Loucy (cell line): ENCODE measurements around the gene ARID2.

Experiments
- H2AFZ ChIP-seq: fragments of 200-600 bp; sonication (generic); 2 replicates; pipeline ENCODE4 v1.6.0; 2016; ENCODE audit warnings: antibody characterized with exemption, mild to moderate bottlenecking, low read length, moderate library complexity
- H3F3A ChIP-seq: fragments of 200-600 bp; 2 replicates; pipeline ENCODE4 v1.6.0; 2016; ENCODE audit warnings: antibody characterized with exemption, low read depth, mild to moderate bottlenecking
- H3K27me3 ChIP-seq: fragments of 200-600 bp; sonication (generic); 2 replicates; pipeline ENCODE4 v1.6.1; 2014; ENCODE audit warnings: low read length, mild to moderate bottlenecking; ENCODE audit not compliant: insufficient read depth, poor library complexity, severe bottlenecking
- H3K36me3 ChIP-seq: fragments of 200-600 bp; sonication (generic); 2 replicates; pipeline ENCODE4 v1.6.1; 2016; ENCODE audit warnings: low read length; ENCODE audit not compliant: insufficient read depth
- H3K4me1 ChIP-seq: fragments of 200-600 bp; sonication (generic); 2 replicates; pipeline ENCODE4 v1.5.1; 2014; ENCODE audit warnings: low read length, mild to moderate bottlenecking; ENCODE audit not compliant: insufficient read depth, poor library complexity, severe bottlenecking
- H3K4me2 ChIP-seq: fragments of 200-600 bp; sonication (generic); 2 replicates; pipeline ENCODE4 v1.6.0; 2014; ENCODE audit warnings: antibody characterized with exemption, low read length, low read depth, mild to moderate bottlenecking; ENCODE audit not compliant: poor library complexity, severe bottlenecking
- H3K4me3 ChIP-seq: fragments of 200-600 bp; sonication (generic); 2 replicates; pipeline ENCODE4 v1.5.1; 2014; ENCODE audit warnings: low read length, mild to moderate bottlenecking, mixed read lengths; ENCODE audit not compliant: poor library complexity, severe bottlenecking
- H3K79me2 ChIP-seq: fragments of 200-600 bp; sonication (generic); 2 replicates; pipeline ENCODE4 v1.6.1; 2014; ENCODE audit warnings: low read length; ENCODE audit not compliant: insufficient read depth
- H3K9ac ChIP-seq: fragments of 200-600 bp; sonication (generic); 2 replicates; pipeline ENCODE4 v1.6.0; 2014; ENCODE audit warnings: mild to moderate bottlenecking, low read depth, low read length, moderate library complexity; ENCODE audit not compliant: poor library complexity, severe bottlenecking
- H3K9me2 ChIP-seq: fragments of 200-600 bp; sonication (generic); replicated peaks from 2 replicates; pipeline ENCODE4 v1.6.1; 2016; ENCODE audit warnings: low read depth, low read length, mixed read lengths
- H3K9me3 ChIP-seq: fragments of 200-600 bp; sonication (generic); 2 replicates; pipeline ENCODE4 v1.6.1; 2014; ENCODE audit warnings: mild to moderate bottlenecking, antibody characterized with exemption, low read length, low read depth; ENCODE audit not compliant: insufficient read depth
- H4K20me1 ChIP-seq: fragments of 200-600 bp; sonication (generic); 2 replicates; pipeline ENCODE4 v1.6.0; 2014; ENCODE audit warnings: antibody characterized with exemption, low read length, mild to moderate bottlenecking; ENCODE audit not compliant: insufficient read depth, poor library complexity, severe bottlenecking
- EZH2phosphoT487 ChIP-seq: fragments of 200-600 bp; IDR thresholded peaks from 2 replicates; pipeline ENCODE4 v1.6.1; 2018; ENCODE audit warnings: antibody characterized with exemption, mild to moderate bottlenecking, moderate library complexity, borderline replicate concordance
- TF ChIP-seq, protein P1 (sequence below): fragments of 200-600 bp; sonication (generic); conservative IDR thresholded peaks from 2 replicates; pipeline ENCODE4 v1.5.1; 2014; ENCODE audit warnings: mild to moderate bottlenecking, antibody characterized with exemption, low read length

ARID2 gene

DNA sequence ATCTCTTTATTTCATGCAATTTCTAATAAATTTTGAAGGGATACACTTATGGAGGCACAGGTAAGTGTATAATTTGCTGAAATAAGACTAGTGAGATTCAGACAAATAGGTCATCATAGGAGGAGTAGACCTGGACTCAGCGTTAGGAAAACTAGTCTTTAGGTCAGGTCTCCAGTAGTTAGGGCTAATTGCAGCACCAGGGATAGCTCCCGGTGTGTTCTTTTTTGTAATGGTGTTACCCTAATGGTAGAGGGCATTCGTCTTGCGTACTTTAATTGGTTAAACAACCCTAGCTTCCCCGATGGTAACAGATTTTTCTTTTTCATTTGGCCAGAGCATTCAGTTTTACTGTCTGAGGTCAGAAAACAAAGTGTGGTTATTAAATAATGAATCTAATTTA, 64.9 kb downstream of the ARID2 start:
- no peaks in the 10 kb centered on the region for H3K4me1 ChIP-seq

DNA sequence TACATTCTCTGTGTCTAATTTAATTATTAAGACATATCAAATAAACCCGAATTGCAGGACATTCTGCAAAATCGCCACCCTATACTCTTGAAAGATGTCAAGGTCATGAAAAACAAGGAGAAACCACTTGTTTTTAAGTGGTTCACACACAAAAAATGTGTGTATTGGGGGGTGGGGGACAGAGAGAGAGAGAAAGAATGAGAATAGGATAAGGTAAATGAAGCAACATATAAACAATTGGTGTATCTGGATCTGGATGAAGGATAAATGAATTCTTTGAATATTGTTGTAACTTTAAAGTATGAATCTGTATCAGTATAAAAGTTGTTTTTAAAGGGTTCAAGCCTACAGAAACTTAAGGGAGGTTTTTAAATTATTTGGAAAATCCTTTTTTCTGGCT, 72.1 kb downstream of the ARID2 start:
- Histone ChIP-seq H3K4me3 (no peak overlapping the region), H2AFZ (no peak overlapping the region), H3K4me2 (no peak overlapping the region), H3K4me1 (no peaks in the 10 kb centered on the region), H3K27me3 (no peaks in the 10 kb centered on the region), H3K9me2 (no peaks in the 10 kb centered on the region), H4K20me1 (peaks cover 37% of the 10 kb centered on the region), H3K79me2 (peaks cover 75% of the 10 kb centered on the region), H3K9me3 (no peaks in the 10 kb centered on the region), H3K36me3 (peaks cover 12% of the 10 kb centered on the region; the same call in 1 of the 2 replicates), H3F3A (no peaks in the 10 kb centered on the region), H3K9ac (no peak overlapping the region)
- TF ChIP-seq, protein P1, sequence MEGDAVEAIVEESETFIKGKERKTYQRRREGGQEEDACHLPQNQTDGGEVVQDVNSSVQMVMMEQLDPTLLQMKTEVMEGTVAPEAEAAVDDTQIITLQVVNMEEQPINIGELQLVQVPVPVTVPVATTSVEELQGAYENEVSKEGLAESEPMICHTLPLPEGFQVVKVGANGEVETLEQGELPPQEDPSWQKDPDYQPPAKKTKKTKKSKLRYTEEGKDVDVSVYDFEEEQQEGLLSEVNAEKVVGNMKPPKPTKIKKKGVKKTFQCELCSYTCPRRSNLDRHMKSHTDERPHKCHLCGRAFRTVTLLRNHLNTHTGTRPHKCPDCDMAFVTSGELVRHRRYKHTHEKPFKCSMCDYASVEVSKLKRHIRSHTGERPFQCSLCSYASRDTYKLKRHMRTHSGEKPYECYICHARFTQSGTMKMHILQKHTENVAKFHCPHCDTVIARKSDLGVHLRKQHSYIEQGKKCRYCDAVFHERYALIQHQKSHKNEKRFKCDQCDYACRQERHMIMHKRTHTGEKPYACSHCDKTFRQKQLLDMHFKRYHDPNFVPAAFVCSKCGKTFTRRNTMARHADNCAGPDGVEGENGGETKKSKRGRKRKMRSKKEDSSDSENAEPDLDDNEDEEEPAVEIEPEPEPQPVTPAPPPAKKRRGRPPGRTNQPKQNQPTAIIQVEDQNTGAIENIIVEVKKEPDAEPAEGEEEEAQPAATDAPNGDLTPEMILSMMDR, result no peak
- no peak for TF ChIP-seq EZH2phosphoT487

More for the DNA sequence above, 64.9 kb downstream of the ARID2 start:
- Histone ChIP-seq H4K20me1 (peaks cover 48% of the 10 kb centered on the region), H3K9me3 (no peaks in the 10 kb centered on the region), H3K9me2 (no peaks in the 10 kb centered on the region), H3K27me3 (no peaks in the 10 kb centered on the region), H3K9ac (no peak overlapping the region), H2AFZ (no peak overlapping the region), H3K4me3 (no peak overlapping the region), H3K36me3 (peaks cover 13% of the 10 kb centered on the region; the same call in 1 of the 2 replicates), H3F3A (no peaks in the 10 kb centered on the region), H3K4me2 (no peak overlapping the region), H3K79me2 (peaks cover 74% of the 10 kb centered on the region)
- TF ChIP-seq, protein P1, result no peak

DNA sequence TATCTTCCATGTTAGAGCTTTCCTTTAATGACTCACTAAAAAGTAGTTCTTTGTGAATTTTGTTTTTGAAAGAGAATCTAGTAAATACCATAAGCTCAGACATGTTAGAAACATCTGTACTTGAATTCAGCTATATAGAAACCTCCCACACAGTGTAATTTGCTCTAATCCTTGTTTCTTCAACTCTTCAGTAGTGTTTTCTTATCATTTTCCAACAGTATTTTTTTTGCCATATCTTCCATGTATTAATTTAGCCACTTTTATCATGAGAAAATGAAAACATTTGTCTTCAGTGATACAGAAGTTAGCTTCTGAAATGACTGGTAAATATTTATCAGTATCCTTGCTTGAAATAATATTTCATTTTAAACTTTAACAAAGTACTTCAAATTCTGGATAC, 73.6 kb downstream of the ARID2 start:
- Histone ChIP-seq H3K27me3 (no peaks in the 10 kb centered on the region), H3F3A (no peaks in the 10 kb centered on the region), H3K36me3 (peaks cover 12% of the 10 kb centered on the region; the same call in 1 of the 2 replicates), H3K9me3 (no peaks in the 10 kb centered on the region), H3K79me2 (peaks cover 84% of the 10 kb centered on the region), H4K20me1 (peaks cover 47% of the 10 kb centered on the region), H3K4me3 (no peak overlapping the region), H3K4me1 (no peaks in the 10 kb centered on the region), H3K9me2 (no peaks in the 10 kb centered on the region), H2AFZ (no peak overlapping the region), H3K9ac (no peak overlapping the region), H3K4me2 (no peak overlapping the region)
- TF ChIP-seq, protein P1, result no peak
- no peak for TF ChIP-seq EZH2phosphoT487
